Parathyroid adenoma (tissue), 2 donors: ENCODE measurements around the gene UGT1A3.

Experiments used
- H2AFZ ChIP-seq: fragments of 300-600 bp; sonication (generic); one replicate; pipeline ENCODE4 v1.7.0; 2017; ENCODE audit warnings: antibody characterized with exemption, mild to moderate bottlenecking
- H3K27ac ChIP-seq: fragments of 300-600 bp; sonication (generic); one replicate; pipeline ENCODE4 v1.7.0; 2017
- H3K27me3 ChIP-seq: fragments of 300-600 bp; sonication (generic); one replicate; pipeline ENCODE4 v1.7.0; 2017; ENCODE audit warnings: low read length; ENCODE audit not compliant: control insufficient read depth, insufficient read depth
- H3K36me3 ChIP-seq: fragments of 300-600 bp; sonication (generic); one replicate; pipeline ENCODE4 v1.7.0; 2017; ENCODE audit warnings: low read length; ENCODE audit not compliant: control insufficient read depth, insufficient read depth
- H3K4me1 ChIP-seq: fragments of 300-600 bp; sonication (generic); one replicate; pipeline ENCODE4 v1.7.0; 2017; ENCODE audit warnings: control low read depth
- H3K4me2 ChIP-seq: fragments of 300-600 bp; sonication (generic); one replicate; pipeline ENCODE4 v1.7.0; 2017; ENCODE audit warnings: low read length
- H3K4me3 ChIP-seq: fragments of 300-600 bp; sonication (generic); one replicate; pipeline ENCODE4 v1.7.0; 2017; ENCODE audit warnings: low read depth, low read length
- H3K79me2 ChIP-seq: fragments of 300-600 bp; sonication (generic); one replicate; pipeline ENCODE4 v1.7.0; 2017; ENCODE audit warnings: control low read depth
- H3K9ac ChIP-seq: fragments of 300-600 bp; sonication (generic); one replicate; pipeline ENCODE4 v1.7.0; 2017; ENCODE audit warnings: mild to moderate bottlenecking
- H3K9me3 ChIP-seq: fragments of 300-600 bp; sonication (generic); one replicate; pipeline ENCODE4 v1.7.0; 2017; ENCODE audit warnings: low read length; ENCODE audit not compliant: control insufficient read depth
- TF ChIP-seq, protein P1 (sequence below): fragments of 300-600 bp; sonication (generic); IDR thresholded peaks from one replicate; pipeline ENCODE4 v1.7.0; 2017; ENCODE audit warnings: antibody characterized with exemption, mild to moderate bottlenecking
- donor health status: primary hyperparathyroidism.

UGT1A3 gene

DNA sequence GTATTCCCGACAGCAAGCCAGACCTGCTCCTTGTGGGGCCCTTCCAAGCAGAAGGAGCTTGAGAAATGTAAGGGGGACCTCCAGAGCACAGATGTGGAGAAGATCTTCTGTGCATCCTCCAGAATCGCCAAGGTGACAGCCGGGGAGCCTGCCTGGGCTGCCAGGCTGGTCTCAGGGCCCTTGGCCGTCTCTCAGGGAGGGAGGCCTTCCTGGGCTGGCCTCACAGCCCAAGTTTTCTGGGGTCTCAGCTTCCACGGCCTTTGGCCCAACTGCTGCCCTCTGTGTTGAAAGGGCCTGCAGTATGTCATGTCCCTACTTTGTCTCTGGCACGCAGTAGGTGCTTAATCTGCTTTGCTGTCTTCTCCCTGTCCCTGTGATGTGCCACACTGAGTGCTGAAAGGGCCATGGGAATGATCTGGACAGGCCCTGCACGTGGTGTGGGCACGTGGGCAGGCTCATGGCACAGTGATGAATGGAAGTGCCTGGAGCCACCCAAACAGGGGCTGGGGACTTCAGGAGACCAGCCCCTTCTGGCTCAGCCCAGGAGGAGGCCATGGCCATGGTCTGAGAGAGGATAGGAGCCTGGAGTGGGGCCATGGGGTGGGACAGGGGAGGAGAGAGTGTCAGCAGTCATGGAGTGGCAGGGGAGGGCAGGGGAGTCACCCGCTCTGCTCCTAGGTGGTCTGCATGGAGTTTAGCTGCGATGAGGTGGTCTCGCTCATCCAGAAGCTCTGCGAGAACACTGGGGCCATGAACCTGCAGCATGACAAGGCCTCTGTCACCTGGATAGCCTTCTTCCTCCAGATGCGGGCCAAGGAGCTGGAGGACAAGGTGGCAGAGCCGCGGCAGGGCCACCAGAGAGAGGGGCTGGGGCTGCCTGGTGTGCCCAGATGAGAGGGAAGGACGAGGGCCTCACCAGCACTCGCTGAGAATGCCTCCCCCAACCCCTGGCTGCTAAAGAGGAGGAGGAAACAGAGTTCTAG, 90.1 kb downstream of the UGT1A3 start:
- Histone ChIP-seq H3K36me3 (no peaks in the 10 kb centered on the region), H3K27me3 (no peaks in the 10 kb centered on the region), H3K4me3 (no peak overlapping the region), H3K27ac (no peak overlapping the region), H3K9me3 (no peaks in the 10 kb centered on the region), H3K4me2 (no peak overlapping the region), H3K9ac (no peak overlapping the region), H3K4me1 (no peaks in the 10 kb centered on the region), H3K79me2 (no peaks in the 10 kb centered on the region), H2AFZ (no peak overlapping the region)
- TF ChIP-seq, protein P1, sequence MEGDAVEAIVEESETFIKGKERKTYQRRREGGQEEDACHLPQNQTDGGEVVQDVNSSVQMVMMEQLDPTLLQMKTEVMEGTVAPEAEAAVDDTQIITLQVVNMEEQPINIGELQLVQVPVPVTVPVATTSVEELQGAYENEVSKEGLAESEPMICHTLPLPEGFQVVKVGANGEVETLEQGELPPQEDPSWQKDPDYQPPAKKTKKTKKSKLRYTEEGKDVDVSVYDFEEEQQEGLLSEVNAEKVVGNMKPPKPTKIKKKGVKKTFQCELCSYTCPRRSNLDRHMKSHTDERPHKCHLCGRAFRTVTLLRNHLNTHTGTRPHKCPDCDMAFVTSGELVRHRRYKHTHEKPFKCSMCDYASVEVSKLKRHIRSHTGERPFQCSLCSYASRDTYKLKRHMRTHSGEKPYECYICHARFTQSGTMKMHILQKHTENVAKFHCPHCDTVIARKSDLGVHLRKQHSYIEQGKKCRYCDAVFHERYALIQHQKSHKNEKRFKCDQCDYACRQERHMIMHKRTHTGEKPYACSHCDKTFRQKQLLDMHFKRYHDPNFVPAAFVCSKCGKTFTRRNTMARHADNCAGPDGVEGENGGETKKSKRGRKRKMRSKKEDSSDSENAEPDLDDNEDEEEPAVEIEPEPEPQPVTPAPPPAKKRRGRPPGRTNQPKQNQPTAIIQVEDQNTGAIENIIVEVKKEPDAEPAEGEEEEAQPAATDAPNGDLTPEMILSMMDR: no peak

DNA sequence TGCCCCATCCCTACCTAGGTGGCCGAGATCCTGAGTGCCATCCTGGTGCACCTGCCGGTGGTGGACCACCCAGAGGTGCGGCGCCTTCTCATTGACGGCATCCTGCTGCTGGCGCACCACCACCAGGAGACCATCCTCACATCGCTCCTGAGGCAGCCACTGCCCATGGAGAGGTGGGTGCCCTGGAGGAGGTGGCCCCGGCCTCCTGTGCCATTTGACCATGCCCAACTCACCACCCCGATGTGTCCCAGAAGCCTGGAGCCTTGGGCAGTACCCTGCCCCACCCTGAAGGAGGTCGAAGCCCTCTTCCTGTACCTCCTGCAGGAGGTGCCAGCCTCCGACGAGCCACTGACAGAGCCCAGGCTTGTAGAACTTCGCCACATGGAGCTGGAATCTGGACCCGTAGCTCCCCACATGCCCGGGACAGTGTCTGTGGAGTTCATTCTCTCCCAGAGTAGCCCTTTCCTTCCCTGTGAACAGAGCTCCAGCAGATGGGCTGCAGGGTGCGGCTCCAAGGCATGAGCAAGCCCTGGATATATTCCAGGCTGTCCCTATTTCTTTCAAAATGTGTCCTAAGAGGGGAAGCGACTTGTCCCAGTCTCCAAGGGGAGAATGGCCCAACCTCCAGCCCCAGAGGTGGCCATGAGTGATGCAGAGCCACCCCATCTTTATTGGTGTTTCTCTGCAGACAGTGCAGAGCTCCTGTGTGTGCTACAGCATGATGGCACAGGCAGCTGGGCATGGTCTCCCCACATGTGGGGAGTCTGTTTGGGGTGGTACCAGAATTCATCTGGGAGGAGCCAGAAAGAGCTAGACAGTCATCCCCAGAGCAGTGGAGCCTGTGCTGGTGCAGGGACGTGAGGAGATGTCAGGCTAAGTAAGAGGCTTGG, 91.3 kb downstream of the UGT1A3 start:
- no peak overlapping the region for H3K4me3 ChIP-seq
- H3K4me2 ChIP-seq: no peak overlapping the region
- TF ChIP-seq, protein P1: no peak
- H3K36me3 ChIP-seq: no peaks in the 10 kb centered on the region
- H3K27ac ChIP-seq: no peak overlapping the region
- H3K4me1 ChIP-seq: no peaks in the 10 kb centered on the region
- no peak overlapping the region for H3K9ac ChIP-seq
- H3K27me3 ChIP-seq: no peaks in the 10 kb centered on the region
- no peaks in the 10 kb centered on the region for H3K79me2 ChIP-seq
- H2AFZ ChIP-seq: no peak overlapping the region
- H3K9me3 ChIP-seq: no peaks in the 10 kb centered on the region

DNA sequence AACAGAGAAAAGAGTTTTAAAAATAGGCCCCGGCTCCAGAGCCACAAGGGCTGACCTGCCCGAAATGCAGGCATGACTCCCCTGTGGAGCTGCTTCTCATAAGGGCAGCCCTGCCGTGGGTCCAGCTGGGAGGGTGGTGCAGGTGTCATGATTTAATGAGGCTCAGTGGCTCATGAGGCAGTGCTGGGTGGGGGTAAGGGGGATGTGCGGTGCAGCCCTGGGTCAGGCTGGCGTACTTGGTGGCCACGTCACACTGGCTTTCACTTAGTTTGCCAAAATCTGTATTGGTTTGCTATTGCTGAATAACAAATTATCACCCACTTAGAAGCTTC, 91.9 kb downstream of the UGT1A3 start:
- Histone ChIP-seq H3K27ac (no peak overlapping the region), H3K36me3 (no peaks in the 10 kb centered on the region), H3K9ac (no peak overlapping the region), H3K9me3 (no peaks in the 10 kb centered on the region), H3K4me1 (no peaks in the 10 kb centered on the region), H3K4me2 (no peak overlapping the region), H3K4me3 (no peak overlapping the region), H3K27me3 (no peaks in the 10 kb centered on the region), H2AFZ (no peak overlapping the region), H3K79me2 (no peaks in the 10 kb centered on the region)
- TF ChIP-seq, protein P1: no peak

DNA sequence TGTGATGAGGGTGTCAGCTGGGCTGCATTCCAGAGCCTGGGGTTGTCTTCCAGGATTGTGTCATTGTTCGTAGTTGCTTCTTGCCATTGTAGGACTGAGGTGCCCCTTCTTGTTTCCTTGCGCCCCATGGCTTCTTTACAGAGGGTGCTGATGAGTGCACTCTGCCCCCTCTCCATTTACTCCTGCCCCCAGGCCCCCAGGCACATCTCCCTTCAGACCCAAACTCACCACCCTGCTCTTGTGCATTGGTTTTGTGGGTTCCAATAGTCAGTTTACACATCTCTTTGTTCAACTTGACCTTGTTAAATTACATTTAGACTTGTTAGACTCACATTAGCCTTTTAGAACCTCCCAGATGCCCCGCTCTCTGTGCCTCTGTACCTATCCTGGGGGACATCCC, 92.4 kb downstream of the UGT1A3 start:
- Histone ChIP-seq H3K27me3 (no peaks in the 10 kb centered on the region), H2AFZ (no peak overlapping the region), H3K4me3 (no peak overlapping the region), H3K27ac (no peak overlapping the region), H3K79me2 (no peaks in the 10 kb centered on the region), H3K9ac (no peak overlapping the region), H3K4me1 (no peaks in the 10 kb centered on the region), H3K9me3 (no peaks in the 10 kb centered on the region), H3K36me3 (no peaks in the 10 kb centered on the region), H3K4me2 (no peak overlapping the region)
- TF ChIP-seq, protein P1: no peak
